Measurements from ENCODE around the gene TTLL12.

The TTLL12 gene

DNA sequence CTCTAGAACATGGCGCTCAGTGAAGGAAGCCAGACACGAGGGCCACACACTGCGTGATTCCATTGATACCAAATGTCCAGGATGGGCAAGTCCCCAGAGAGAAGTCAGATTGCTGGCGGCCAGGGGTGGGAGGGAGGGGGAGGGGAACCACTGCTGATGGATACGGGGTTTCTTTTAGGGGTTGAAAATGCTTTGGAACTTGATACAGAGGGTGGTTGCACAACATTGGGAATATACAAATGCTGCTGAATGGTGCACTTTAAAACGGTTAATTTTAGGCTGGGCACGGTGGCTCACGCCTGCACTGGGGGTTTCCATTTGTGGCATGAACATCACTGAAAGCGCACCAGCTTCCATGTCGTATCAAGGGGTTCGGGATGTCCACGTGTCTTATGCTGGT lies 30.5 kb downstream of the TTLL12 start:
- no peaks in the 10 kb centered on the region for H3K79me2 ChIP-seq (ENCODE audit: control insufficient read depth, low read length)
- TF ChIP-seq EZH2phosphoT487 (IDR thresholded peaks at IDR 0.05; ENCODE audit: borderline replicate concordance, low read length) = no peak
- TF ChIP-seq, protein P1, sequence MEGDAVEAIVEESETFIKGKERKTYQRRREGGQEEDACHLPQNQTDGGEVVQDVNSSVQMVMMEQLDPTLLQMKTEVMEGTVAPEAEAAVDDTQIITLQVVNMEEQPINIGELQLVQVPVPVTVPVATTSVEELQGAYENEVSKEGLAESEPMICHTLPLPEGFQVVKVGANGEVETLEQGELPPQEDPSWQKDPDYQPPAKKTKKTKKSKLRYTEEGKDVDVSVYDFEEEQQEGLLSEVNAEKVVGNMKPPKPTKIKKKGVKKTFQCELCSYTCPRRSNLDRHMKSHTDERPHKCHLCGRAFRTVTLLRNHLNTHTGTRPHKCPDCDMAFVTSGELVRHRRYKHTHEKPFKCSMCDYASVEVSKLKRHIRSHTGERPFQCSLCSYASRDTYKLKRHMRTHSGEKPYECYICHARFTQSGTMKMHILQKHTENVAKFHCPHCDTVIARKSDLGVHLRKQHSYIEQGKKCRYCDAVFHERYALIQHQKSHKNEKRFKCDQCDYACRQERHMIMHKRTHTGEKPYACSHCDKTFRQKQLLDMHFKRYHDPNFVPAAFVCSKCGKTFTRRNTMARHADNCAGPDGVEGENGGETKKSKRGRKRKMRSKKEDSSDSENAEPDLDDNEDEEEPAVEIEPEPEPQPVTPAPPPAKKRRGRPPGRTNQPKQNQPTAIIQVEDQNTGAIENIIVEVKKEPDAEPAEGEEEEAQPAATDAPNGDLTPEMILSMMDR (IDR thresholded peaks at IDR 0.05; ENCODE audit: low read depth, low read length, poor library complexity, severe bottlenecking) = no peak
- no peaks in the 10 kb centered on the region for H3K36me3 ChIP-seq (ENCODE audit: control insufficient read depth, low read length)
- H3K27ac ChIP-seq (ENCODE audit: low read depth, low read length) = no peak overlapping the region
- peaks cover 14% of the 10 kb centered on the region for H3K27me3 ChIP-seq (ENCODE audit: control insufficient read depth, low read length)
- no peaks in the 10 kb centered on the region for H3K9me2 ChIP-seq (replicated peaks; ENCODE audit: control insufficient read depth, low read length)
- H3K4me1 ChIP-seq (ENCODE audit: control insufficient read depth, low read length) = peaks cover 25% of the 10 kb centered on the region
- no peak overlapping the region for H3K4me2 ChIP-seq (ENCODE audit: low read length)
- no peak overlapping the region for H3K4me3 ChIP-seq (ENCODE audit: low read length)
- H3K9me3 ChIP-seq (ENCODE audit: control insufficient read depth, insufficient read depth, low read length) = no peaks in the 10 kb centered on the region
- H4K20me1 ChIP-seq (ENCODE audit: control insufficient read depth, insufficient read depth, low read depth, low read length) = no peaks in the 10 kb centered on the region
- no peaks in the 10 kb centered on the region; the same call in 1 of the 2 replicates for H3F3A ChIP-seq (ENCODE audit: control insufficient read depth, insufficient read depth)

DNA sequence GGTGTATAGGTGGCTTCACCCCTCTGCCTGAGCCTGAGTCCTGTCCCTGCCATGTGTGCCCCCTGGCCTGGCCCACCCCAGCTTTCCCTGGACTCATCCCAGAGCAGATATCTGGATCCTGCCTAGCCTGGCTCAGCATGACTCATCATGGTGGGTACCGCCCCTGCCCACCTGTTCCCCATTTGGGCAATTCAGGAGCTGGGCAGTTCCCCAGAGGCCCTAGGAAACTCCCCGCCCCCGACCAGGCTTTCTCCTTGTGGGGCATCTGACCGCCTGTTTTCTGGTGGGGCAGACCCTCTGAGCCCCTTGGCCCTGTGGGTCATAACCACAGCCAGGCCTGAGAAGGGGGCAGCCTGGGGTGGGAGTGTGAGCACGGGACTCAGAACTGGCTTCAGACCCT lies 31.1 kb downstream of the TTLL12 start:
- H3K27me3 ChIP-seq (ENCODE audit: control insufficient read depth, low read length) = peaks cover 14% of the 10 kb centered on the region
- H4K20me1 ChIP-seq (ENCODE audit: control insufficient read depth, insufficient read depth, low read depth, low read length) = no peaks in the 10 kb centered on the region
- peaks cover 28% of the 10 kb centered on the region for H3K4me1 ChIP-seq (ENCODE audit: control insufficient read depth, low read length)
- H3F3A ChIP-seq (ENCODE audit: control insufficient read depth, insufficient read depth) = no peaks in the 10 kb centered on the region; the same call in 1 of the 2 replicates
- H3K9me2 ChIP-seq (replicated peaks; ENCODE audit: control insufficient read depth, low read length) = no peaks in the 10 kb centered on the region
- H3K36me3 ChIP-seq (ENCODE audit: control insufficient read depth, low read length) = no peaks in the 10 kb centered on the region
- H3K4me2 ChIP-seq (ENCODE audit: low read length) = no peak overlapping the region
- no peak overlapping the region for H3K27ac ChIP-seq (ENCODE audit: low read depth, low read length)
- TF ChIP-seq EZH2phosphoT487 (IDR thresholded peaks at IDR 0.05; ENCODE audit: borderline replicate concordance, low read length) = no peak
- TF ChIP-seq, protein P1 (IDR thresholded peaks at IDR 0.05; ENCODE audit: low read depth, low read length, poor library complexity, severe bottlenecking) = no peak
- H3K9me3 ChIP-seq (ENCODE audit: control insufficient read depth, insufficient read depth, low read length) = no peaks in the 10 kb centered on the region
- H3K79me2 ChIP-seq (ENCODE audit: control insufficient read depth, low read length) = no peaks in the 10 kb centered on the region
- H3K4me3 ChIP-seq (ENCODE audit: low read length) = no peak overlapping the region

DNA sequence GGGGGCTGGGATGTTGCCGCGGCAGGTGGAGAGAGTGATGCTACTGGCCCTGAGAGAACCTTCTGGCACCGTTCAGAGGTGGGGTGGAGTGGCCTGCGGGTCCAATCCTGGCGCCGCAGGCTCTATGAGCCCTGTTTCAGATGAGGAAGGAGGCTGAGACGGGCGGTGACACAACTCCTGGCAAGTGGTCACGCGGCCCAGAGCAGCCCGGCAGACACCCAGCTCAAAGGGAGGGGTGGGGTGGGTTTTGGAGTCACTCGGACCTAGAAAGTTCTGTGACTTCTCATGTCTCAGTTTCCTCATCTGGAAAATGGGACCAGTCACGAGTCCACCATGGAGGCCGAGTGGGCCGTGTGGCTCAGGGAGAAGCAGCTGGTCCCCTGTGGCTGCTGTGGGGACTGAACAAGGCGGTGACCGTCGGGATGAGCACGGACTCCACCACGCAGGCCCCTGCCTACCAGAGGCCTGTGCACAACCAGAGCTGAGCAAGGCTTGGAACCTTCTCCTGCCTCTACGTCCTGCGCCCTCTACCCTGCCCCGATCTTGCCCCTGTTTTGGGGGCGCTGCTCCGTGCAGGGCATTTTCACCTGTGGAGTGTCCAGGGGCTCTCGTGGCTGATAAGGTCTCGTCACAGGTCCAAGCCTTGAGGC lies 31.9 kb downstream of the TTLL12 start:
- TF ChIP-seq EZH2phosphoT487 (IDR thresholded peaks at IDR 0.05; ENCODE audit: borderline replicate concordance, low read length) = no peak
- TF ChIP-seq, protein P1 (IDR thresholded peaks at IDR 0.05; ENCODE audit: low read depth, low read length, poor library complexity, severe bottlenecking) = no peak
- Histone ChIP-seq H3K9me2 (replicated peaks; ENCODE audit: control insufficient read depth, low read length) (no peaks in the 10 kb centered on the region), H3F3A (ENCODE audit: control insufficient read depth, insufficient read depth) (no peaks in the 10 kb centered on the region; the same call in 1 of the 2 replicates), H3K9me3 (ENCODE audit: control insufficient read depth, insufficient read depth, low read length) (no peaks in the 10 kb centered on the region), H3K4me1 (ENCODE audit: control insufficient read depth, low read length) (peaks cover 28% of the 10 kb centered on the region), H3K36me3 (ENCODE audit: control insufficient read depth, low read length) (no peaks in the 10 kb centered on the region), H3K79me2 (ENCODE audit: control insufficient read depth, low read length) (no peaks in the 10 kb centered on the region), H4K20me1 (ENCODE audit: control insufficient read depth, insufficient read depth, low read depth, low read length) (no peaks in the 10 kb centered on the region), H3K4me3 (ENCODE audit: low read length) (no peak overlapping the region), H3K27ac (ENCODE audit: low read depth, low read length) (no peak overlapping the region), H3K4me2 (ENCODE audit: low read length) (no peak overlapping the region), H3K27me3 (ENCODE audit: control insufficient read depth, low read length) (peaks cover 14% of the 10 kb centered on the region)
